GM12878 (cell line): ENCODE data around the gene SSR2. TPM values are rescaled to one million over a fixed set of nuclear protein-coding genes. Genes with fewer than 3 reads are reported as not detected.
"Not testable (repeated sequence)": the region's sequence is repeated elsewhere in the genome, so short reads cannot be mapped to it uniquely, and the experiment has no call there.

ENCODE experiments used
- ATAC-seq: fragments of 200-7000 bp; cut with Tn5 transposase; 3 replicates; pipeline ENCODE4 v1.9.1; 2020; ENCODE audit warnings: mild to moderate bottlenecking, moderate library complexity
- BruUV-seq: library from RNA; stranded (reverse); fragments of 400-500 nt; replicated peaks from 2 replicates; lab custom pipeline; 2021; lab: Mats Ljungman, UMichigan
- CTCF ChIA-PET: fragments of 300-600 bp; sonication (Branson Sonifier 250); formaldehyde crosslinking; extraction: SDS; loops from one replicate; lab custom pipeline; 2021; ENCODE audit warnings: inconsistent platforms; lab: Yijun Ruan, JAX
- POLR2A ChIA-PET: fragments of 350-600 bp; formaldehyde crosslinking; extraction: SDS; loops from one replicate; lab custom pipeline; 2021; ENCODE audit warnings: inconsistent platforms; lab: Charles Lee
- RAD21 ChIA-PET: fragments of 300-600 bp; sonication (Branson Sonifier 250); formaldehyde crosslinking; loops from one replicate; lab custom pipeline; 2023; ENCODE audit warnings: antibody characterized with exemption; ENCODE audit not compliant: unreplicated experiment; lab: Charles Lee
- SMC1A ChIA-PET: fragments of 300-600 bp; sonication (Branson Sonifier 250); formaldehyde crosslinking; loops from one replicate; lab custom pipeline; 2023; ENCODE audit not compliant: unreplicated experiment, uncharacterized antibody; lab: Charles Lee
- DNase-seq: peaks from one replicate; pipeline ENCODE4 v3.0.0-alpha.2; 2011; ENCODE audit warnings: low read depth, low spot score
- FAIRE-seq: peaks from 3 replicates; lab custom pipeline; 2011; peaks lifted over from hg19 to GRCh38; lab: Jason Lieb, UNC
- H2AFZ ChIP-seq: 2 replicates; pipeline ENCODE4 v1.6.0; 2011; ENCODE audit warnings: low read depth, low read length, control low read depth; ENCODE audit not compliant: control insufficient read depth
- H3K27ac ChIP-seq: 2 replicates; pipeline ENCODE4 v1.5.1; 2011; ENCODE audit warnings: control low read depth; ENCODE audit not compliant: control insufficient read depth, insufficient read depth
- H3K27me3 ChIP-seq, 2 experiments: replicated peaks in 1 of 2; 2 replicates each; pipeline versions ENCODE4 v1.6.0 to v1.6.1; 2011; ENCODE audit warnings: low read length in 1 of 2; ENCODE audit not compliant: control insufficient read depth in 2 of 2, insufficient read depth in 2 of 2
- H3K36me3 ChIP-seq, 2 experiments: 2 replicates each; pipeline ENCODE4 v1.5.1; 2011; ENCODE audit warnings: low read length in 1 of 2; ENCODE audit not compliant: control insufficient read depth in 2 of 2, insufficient read depth in 2 of 2
- H3K4me1 ChIP-seq: 2 replicates; pipeline ENCODE4 v1.6.1; 2011; ENCODE audit warnings: mild to moderate bottlenecking, low read length, moderate library complexity, mixed read lengths; ENCODE audit not compliant: control insufficient read depth, insufficient read depth
- H3K4me2 ChIP-seq: 2 replicates; pipeline ENCODE4 v1.6.0; 2011; ENCODE audit warnings: control low read depth; ENCODE audit not compliant: control insufficient read depth, insufficient read depth
- H3K4me3 ChIP-seq: fragments of 200-600 bp; sonication (generic); 2 replicates; pipeline ENCODE4 v1.5.1; 2016
- H3K79me2 ChIP-seq: 2 replicates; pipeline ENCODE4 v1.6.0; 2011; ENCODE audit warnings: low read length; ENCODE audit not compliant: control insufficient read depth, insufficient read depth
- H3K9ac ChIP-seq: 2 replicates; pipeline ENCODE4 v1.8.0; 2011; ENCODE audit warnings: low read length, control low read depth, mixed read lengths; ENCODE audit not compliant: control insufficient read depth, insufficient read depth
- H3K9me3 ChIP-seq: replicated peaks from 3 replicates; pipeline ENCODE4 v1.5.1; 2011; ENCODE audit warnings: mild to moderate bottlenecking, low read length; ENCODE audit not compliant: control insufficient read depth, insufficient read depth
- H4K20me1 ChIP-seq: 2 replicates; pipeline ENCODE4 v1.6.0; 2011; ENCODE audit not compliant: control insufficient read depth, insufficient read depth
- BACH1 ChIP-seq: fragments of 450-650 bp; IDR thresholded peaks from 2 replicates; pipeline ENCODE4 v1.6.1; 2017; ENCODE audit warnings: mild to moderate bottlenecking, borderline replicate concordance
- BCL11A ChIP-seq: IDR thresholded peaks from 2 replicates; pipeline ENCODE4 v1.6.1; 2011; ENCODE audit warnings: low read depth, low read length
- BMI1 ChIP-seq: fragments of 450-650 bp; IDR thresholded peaks from 2 replicates; pipeline ENCODE4 v1.6.1; 2016; ENCODE audit warnings: mild to moderate bottlenecking, moderate library complexity, borderline replicate concordance
- CHD4 ChIP-seq: fragments of 200-600 bp; sonication (generic); IDR thresholded peaks from 2 replicates; pipeline ENCODE4 v1.6.1; 2016; ENCODE audit warnings: mild to moderate bottlenecking
- ETV6 ChIP-seq, 2 experiments: fragments of 450-650 bp in 1 of 2; IDR thresholded peaks in 1 of 2; conservative IDR thresholded peaks in 1 of 2; 2 replicates each; pipeline ENCODE4 v1.6.1; 2014; ENCODE audit warnings: antibody characterized with exemption in 1 of 2, borderline replicate concordance in 1 of 2, low read depth in 1 of 2, mild to moderate bottlenecking in 1 of 2, moderate library complexity in 1 of 2
- GATAD2B ChIP-seq: fragments of 450-650 bp; conservative IDR thresholded peaks from 2 replicates; pipeline ENCODE4 v1.6.1; 2017; ENCODE audit warnings: low read depth, mild to moderate bottlenecking, moderate library complexity
- HCFC1 ChIP-seq: fragments of 150-350 bp; IDR thresholded peaks from 2 replicates; pipeline ENCODE4 v1.6.1; 2014; ENCODE audit warnings: low read length
- HDAC2 ChIP-seq: fragments of 200-600 bp; sonication (generic); IDR thresholded peaks from 2 replicates; pipeline ENCODE4 v1.6.1; 2017
- IKZF1 ChIP-seq: fragments of 450-650 bp; conservative IDR thresholded peaks from 2 replicates; pipeline ENCODE4 v1.6.1; 2017; ENCODE audit warnings: antibody characterized with exemption, mild to moderate bottlenecking
- KLF5 ChIP-seq: fragments of 450-650 bp; IDR thresholded peaks from 2 replicates; pipeline ENCODE4 v1.6.1; 2014; ENCODE audit warnings: mild to moderate bottlenecking; ENCODE audit not compliant: partially characterized antibody
- MTA3 ChIP-seq: IDR thresholded peaks from 2 replicates; pipeline ENCODE4 v1.6.1; 2012; ENCODE audit warnings: low read length, inconsistent platforms, borderline replicate concordance
- MXI1 ChIP-seq: fragments of 150-350 bp; IDR thresholded peaks from 2 replicates; pipeline ENCODE4 v1.6.1; 2011; ENCODE audit warnings: low read depth, mild to moderate bottlenecking, inconsistent platforms, low read length, improper control_type of control experiment
- RBBP5 ChIP-seq: fragments of 200-600 bp; sonication (generic); conservative IDR thresholded peaks from 2 replicates; pipeline ENCODE4 v1.6.1; 2016
- SMC3 ChIP-seq: IDR thresholded peaks from 2 replicates; pipeline ENCODE4 v1.6.1; 2011; ENCODE audit warnings: low read length, improper control_type of control experiment, borderline replicate concordance
- SPI1 ChIP-seq: IDR thresholded peaks from 2 replicates; pipeline ENCODE4 v1.6.1; 2011; ENCODE audit warnings: low read depth, mild to moderate bottlenecking, low read length, moderate library complexity, borderline replicate concordance; ENCODE audit not compliant: insufficient read depth
- STAT1 ChIP-seq: fragments of 450-650 bp; conservative IDR thresholded peaks from 2 replicates; pipeline ENCODE4 v1.6.1; 2014; ENCODE audit warnings: antibody characterized with exemption, mild to moderate bottlenecking
- YBX1 ChIP-seq: fragments of 450-650 bp; IDR thresholded peaks from 2 replicates; pipeline ENCODE4 v1.6.1; 2016; ENCODE audit warnings: antibody characterized with exemption
- YY1 ChIP-seq: IDR thresholded peaks from 2 replicates; pipeline ENCODE4 v1.6.1; 2011; ENCODE audit warnings: low read depth, mild to moderate bottlenecking, low read length
- ZBTB33 ChIP-seq: fragments of 450-650 bp; IDR thresholded peaks from 2 replicates; pipeline ENCODE4 v1.6.1; 2017; ENCODE audit warnings: mild to moderate bottlenecking
- WGBS: methylation state at CpG from one replicate; pipeline ENCODE4 v1.1.6; 2016; ENCODE audit warnings: low lambda C conversion rate; ENCODE audit not compliant: insufficient replicate concordance, insufficient coverage; ENCODE audit errors: missing lambda C conversion rate; 5-methylcytosine and 5-hydroxymethylcytosine counted together
- in situ Hi-C: fragments of 300-500 bp; cut with MboI; formaldehyde crosslinking; loops from 9 replicates; pipeline ENCODE4 v1.14.3; 2018; ENCODE audit warnings: mixed read lengths
- intact Hi-C: fragments of 100-400 bp; cut with micrococcal nuclease; formaldehyde crosslinking; loops from one replicate; pipeline ENCODE4 v1.14.2; 2022; ENCODE audit not compliant: unreplicated experiment
- polyA plus RNA-seq, 11 experiments: library from polyadenylated mRNA; depleted of rRNA in 4 of 11; unstranded in 6 of 11; stranded (reverse) in 5 of 11; fragments of >200 nt; fragmentation: Nextera tagmentation in 4 of 11; fragmentation: Illumina TruSeq in 1 of 11; extraction: Ambion mirVana in 4 of 11; extraction: Trizol in 1 of 11; gene quantifications; 1 replicate in 1 of 11; 2 replicates in 10 of 11; pipeline versions ENCODE4 v1.2.1 to v1.2.3, GENCODE V29; 2011 to 2016; ENCODE audit warnings: inconsistent platforms in 2 of 11, missing spikeins in 2 of 11, low read depth in 1 of 11
- total RNA-seq, 4 experiments: library from RNA; depleted of rRNA in 3 of 4; stranded (reverse); fragments of >200 nt in 3 of 4; fragmentation: Illumina TruSeq in 1 of 4; extraction: Trizol in 1 of 4; gene quantifications; 2 replicates each; pipeline versions ENCODE4 v1.2.1 to v1.2.3, GENCODE V29; 2013 to 2021
- TF ChIP-seq, protein P1 (sequence below): IDR thresholded peaks from 2 replicates; pipeline ENCODE4 v1.6.1; 2012; ENCODE audit warnings: low read depth, low read length, improper control_type of control experiment

SSR2 gene
- total and polyA plus RNA-seq, 10 of the 15 experiments (the other 5 are each of a cell fraction or from before 2014, with no cell fraction given), result 207 to 553 (median 315) TPM

- H3K27me3 ChIP-seq, result no peaks in the 10 kb centered on the region
- no peak overlapping the region for H2AFZ ChIP-seq
- DNase-seq, result no peak
- no peak for ATAC-seq
- CTCF ChIA-PET, result interaction anchor here (1.1 kb wide), 1 partner anchor 17 kb away, joined by 3 read pairs; no protein-coding TSS in a partner anchor
- no peak overlapping the region for H3K4me3 ChIP-seq
- intact Hi-C loops, result no loop called here
- H3K27ac ChIP-seq, result no peak overlapping the region
- RAD21 ChIA-PET, result no interaction called here
- no peak for FAIRE-seq
- no peaks in the 10 kb centered on the region for H3K9me3 ChIP-seq
- no peak overlapping the region for H3K9ac ChIP-seq
- POLR2A ChIA-PET, result no interaction called here
- no peaks in the 10 kb centered on the region for H3K79me2 ChIP-seq
- BruUV-seq, result no TSS peak
- H3K4me2 ChIP-seq, result no peak overlapping the region
- in situ Hi-C loops, result no loop called here
- TF ChIP-seq SPI1 (no peak), IKZF1 (no peak), MXI1 (no peak), STAT1 (no peak), BCL11A (no peak), ETV6 (conservative IDR thresholded peaks at IDR 0.05 in 1 of 2, IDR thresholded peaks at IDR 0.05 in 1 of 2; ENCODE audit: borderline replicate concordance in 1 of 2, low read depth in 1 of 2) (no peak), GATAD2B (no peak), HCFC1 (no peak), RBBP5 (no peak), KLF5 (no peak), SMC3 (no peak), BMI1 (no peak), BACH1 (no peak), YBX1 (no peak), ZBTB33 (no peak), HDAC2 (no peak), CHD4 (no peak), MTA3 (no peak), YY1 (no peak)
- TF ChIP-seq, protein P1, sequence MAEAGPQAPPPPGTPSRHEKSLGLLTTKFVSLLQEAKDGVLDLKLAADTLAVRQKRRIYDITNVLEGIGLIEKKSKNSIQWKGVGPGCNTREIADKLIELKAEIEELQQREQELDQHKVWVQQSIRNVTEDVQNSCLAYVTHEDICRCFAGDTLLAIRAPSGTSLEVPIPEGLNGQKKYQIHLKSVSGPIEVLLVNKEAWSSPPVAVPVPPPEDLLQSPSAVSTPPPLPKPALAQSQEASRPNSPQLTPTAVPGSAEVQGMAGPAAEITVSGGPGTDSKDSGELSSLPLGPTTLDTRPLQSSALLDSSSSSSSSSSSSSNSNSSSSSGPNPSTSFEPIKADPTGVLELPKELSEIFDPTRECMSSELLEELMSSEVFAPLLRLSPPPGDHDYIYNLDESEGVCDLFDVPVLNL, result no peak
- no peaks in the 10 kb centered on the region for H3K4me1 ChIP-seq
- peaks cover 0 to 3% of the 10 kb centered on the region in 2 experiments; a peak in 3 of 4 replicates for H3K36me3 ChIP-seq
- SMC1A ChIA-PET, result no interaction called here
- H4K20me1 ChIP-seq, result no peaks in the 10 kb centered on the region
- 96% methylated on average over 3 of the region's 3 CpGs for WGBS
Measured at GRCh38 chr1:156042828-156043227, 22.1 kb upstream of the SSR2 start.

DNA sequence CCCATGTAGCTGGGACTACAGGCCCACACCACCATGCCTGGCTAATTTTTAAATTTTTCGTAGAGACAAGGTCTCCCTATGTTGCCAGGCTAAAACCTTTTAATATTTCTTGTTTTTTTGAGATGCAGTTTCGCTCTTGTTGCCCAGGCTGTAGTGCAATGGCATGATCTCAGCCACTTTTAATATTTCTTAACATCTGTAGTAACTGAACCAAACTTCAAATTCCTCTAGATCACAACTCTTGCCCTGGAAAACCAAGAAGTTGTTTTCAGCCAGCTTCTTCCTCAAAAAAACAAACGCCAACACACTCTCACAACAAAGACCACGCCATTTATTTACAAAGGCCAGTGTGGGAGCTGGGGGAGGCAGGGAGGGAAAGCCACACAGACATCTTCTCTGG lies 14.2 kb upstream of the SSR2 start:
- H2AFZ ChIP-seq, RAD21 ChIA-PET, H3K9ac ChIP-seq, intact Hi-C loops, FAIRE-seq, H4K20me1 ChIP-seq, CTCF ChIA-PET, H3K79me2 ChIP-seq, H3K9me3 ChIP-seq, H3K27ac ChIP-seq, ATAC-seq, H3K4me1 ChIP-seq, DNase-seq, H3K36me3 ChIP-seq, BruUV-seq, POLR2A ChIA-PET, H3K27me3 ChIP-seq, in situ Hi-C loops, H3K4me2 ChIP-seq, H3K4me3 ChIP-seq: not testable (repeated sequence)
- SMC1A ChIA-PET, result interaction anchor here (0.6 kb wide), 1 partner anchor 427 kb away, joined by 3 read pairs; no protein-coding TSS in a partner anchor
- 96% methylated on average over 4 of the region's 4 CpGs for WGBS
